HS-27A (cell line): ENCODE measurements around the gene VWA3A.
"Not testable (repeated sequence)": the region's sequence is repeated elsewhere in the genome, so short reads cannot be mapped to it uniquely, and the experiment has no call there.

ENCODE experiments used
- DNase-seq: peaks from one replicate; pipeline ENCODE4 v3.0.0-alpha.2; 2012; ENCODE audit warnings: low read depth, missing footprints

VWA3A gene

GRCh38 chr16:22139008-22139407 is 46.7 kb downstream of the VWA3A start:
- DNase-seq = no peak

GRCh38 chr16:22139732-22140131 is 47.4 kb downstream of the VWA3A start:
- DNase-seq = no peak

GRCh38 chr16:22141767-22142166 is 49.4 kb downstream of the VWA3A start:
- DNase-seq = no peak

- no peak for DNase-seq
Measured at GRCh38 chr16:22144520-22144919, 52.2 kb downstream of the VWA3A start.

GRCh38 chr16:22147853-22148252 is 55.5 kb downstream of the VWA3A start:
- DNase-seq = no peak

GRCh38 chr16:22151246-22151998 is 59.1 kb downstream of the VWA3A start:
- no peak for DNase-seq

- DNase-seq = no peak
Measured at GRCh38 chr16:22152316-22152715, 60.0 kb downstream of the VWA3A start.

- not testable (repeated sequence) for DNase-seq
Measured at GRCh38 chr16:22153078-22153477, 60.7 kb downstream of the VWA3A start.

GRCh38 chr16:22161401-22161800 is 69.1 kb downstream of the VWA3A start:
- no peak for DNase-seq

GRCh38 chr16:22161999-22162655 is 69.8 kb downstream of the VWA3A start, which contains the start of gene SDR42E2:
Gene SDR42E2, plus strand, starts transcription at chr16:22162506. Its CDS starts 3,077 bp downstream, at chr16:22165583.
- no peak for DNase-seq

GRCh38 chr16:22162656-22163009 is 70.3 kb downstream of the VWA3A start:
- DNase-seq = no peak

GRCh38 chr16:22163806-22164205 is 71.5 kb downstream of the VWA3A start:
- no peak for DNase-seq

GRCh38 chr16:22164482-22164881 is 72.1 kb downstream of the VWA3A start:
- DNase-seq = no peak

GRCh38 chr16:22165508-22166285 is 73.4 kb downstream of the VWA3A start:
- DNase-seq = no peak

- no peak for DNase-seq
Measured at GRCh38 chr16:22171953-22172352, 79.6 kb downstream of the VWA3A start.

- not testable (repeated sequence) for DNase-seq
Measured at GRCh38 chr16:22172642-22173041, 80.3 kb downstream of the VWA3A start.

- DNase-seq = no peak
Measured at GRCh38 chr16:22174642-22175041, 82.3 kb downstream of the VWA3A start.

GRCh38 chr16:22177968-22178930 is 85.9 kb downstream of the VWA3A start:
- no peak for DNase-seq

GRCh38 chr16:22181426-22181825 is 89.1 kb downstream of the VWA3A start:
- no peak for DNase-seq

GRCh38 chr16:22181843-22182242 is 89.5 kb downstream of the VWA3A start:
- DNase-seq = no peak

GRCh38 chr16:22183335-22183734 is 91.0 kb downstream of the VWA3A start:
- DNase-seq = no peak
